ENCODE data around the gene CWH43. TPM values are rescaled to one million over a fixed set of nuclear protein-coding genes. Genes with fewer than 3 reads are reported as not detected.
"Not testable (repeated sequence)": the region's sequence is repeated elsewhere in the genome, so short reads cannot be mapped to it uniquely, and the experiment has no call there.

The CWH43 gene
- polyA plus RNA-seq, 3 donors from 2014 or later: not detected

GRCh38 chr4:48960988-48961635 lies 25.0 kb upstream of the CWH43 start:
- Mint-ChIP-seq H3K36me3 (no peaks in the 10 kb centered on the region), H3K27ac (no peak overlapping the region), H3K4me1 (no peaks in the 10 kb centered on the region), H3K9me3 (peaks cover 0 to under 1% (median 0%) of the 10 kb centered on the region in 6 donors), H3K4me3 (no peak overlapping the region), H3K27me3 (ENCODE audit: low read depth in 3 of 3) (peaks cover 0 to 4% (median 1%) of the 10 kb centered on the region in 3 donors)
- no peak for DNase-seq

GRCh38 chr4:48962636-48963035 lies 23.4 kb upstream of the CWH43 start:
- no peak overlapping the region for H3K4me3 Mint-ChIP-seq
- no peaks in the 10 kb centered on the region for H3K36me3 Mint-ChIP-seq
- peaks cover 0 to 4% (median 1%) of the 10 kb centered on the region in 3 donors for H3K27me3 Mint-ChIP-seq (ENCODE audit: low read depth in 3 of 3)
- no peaks in the 10 kb centered on the region for H3K4me1 Mint-ChIP-seq
- no peak overlapping the region for H3K27ac Mint-ChIP-seq
- H3K9me3 Mint-ChIP-seq: no peaks in the 10 kb centered on the region
- no peak for DNase-seq

- no peak overlapping the region for H3K4me3 Mint-ChIP-seq
These were observed 22.9 kb upstream of the CWH43 start for GRCh38 chr4:48963042-48963679.

GRCh38 chr4:48967101-48967500 lies 19.0 kb upstream of the CWH43 start:
- H3K4me1 Mint-ChIP-seq: no peaks in the 10 kb centered on the region
- H3K27me3 Mint-ChIP-seq (ENCODE audit: low read depth in 3 of 3): peaks cover 2 to 8% (median 2%) of the 10 kb centered on the region in 3 donors
- no peak overlapping the region for H3K27ac Mint-ChIP-seq
- H3K36me3 Mint-ChIP-seq: no peaks in the 10 kb centered on the region
- H3K9me3 Mint-ChIP-seq: no peaks in the 10 kb centered on the region
- DNase-seq: no peak
- no peak overlapping the region for H3K4me3 Mint-ChIP-seq

More at GRCh38 chr4:48963042-48963679, 22.9 kb upstream of the CWH43 start:
- DNase-seq: peak; percentile 54 to 68 (median 64)
- Mint-ChIP-seq H3K27me3 (ENCODE audit: low read depth in 3 of 3) (peaks cover 0 to 4% (median 1%) of the 10 kb centered on the region in 3 donors), H3K9me3 (no peaks in the 10 kb centered on the region), H3K36me3 (no peaks in the 10 kb centered on the region), H3K27ac (no peak overlapping the region), H3K4me1 (no peaks in the 10 kb centered on the region)

- no peak for DNase-seq
- Mint-ChIP-seq H3K27ac (no peak overlapping the region), H3K36me3 (no peaks in the 10 kb centered on the region), H3K4me3 (no peak overlapping the region), H3K4me1 (no peaks in the 10 kb centered on the region), H3K9me3 (no peaks in the 10 kb centered on the region), H3K27me3 (ENCODE audit: low read depth in 3 of 3) (peaks cover 2 to 8% (median 2%) of the 10 kb centered on the region in 3 donors)
These were observed 18.4 kb upstream of the CWH43 start for GRCh38 chr4:48967631-48968030.

GRCh38 chr4:48968814-48969213 lies 17.3 kb upstream of the CWH43 start:
- H3K27me3 Mint-ChIP-seq (ENCODE audit: low read depth in 3 of 3): peaks cover 2 to 8% (median 4%) of the 10 kb centered on the region in 3 donors
- H3K27ac Mint-ChIP-seq: no peak overlapping the region
- no peaks in the 10 kb centered on the region for H3K36me3 Mint-ChIP-seq

GRCh38 chr4:48970471-48970921 lies 15.6 kb upstream of the CWH43 start:
- Mint-ChIP-seq H3K4me1 (no peaks in the 10 kb centered on the region), H3K27me3 (ENCODE audit: low read depth in 3 of 3) (peaks cover 5 to 8% (median 8%) of the 10 kb centered on the region in 3 donors), H3K27ac (no peak overlapping the region), H3K36me3 (no peaks in the 10 kb centered on the region), H3K9me3 (no peaks in the 10 kb centered on the region), H3K4me3 (no peak overlapping the region)
- DNase-seq: no peak

More at GRCh38 chr4:48968814-48969213, 17.3 kb upstream of the CWH43 start:
- Mint-ChIP-seq H3K4me3 (no peak overlapping the region), H3K4me1 (no peaks in the 10 kb centered on the region), H3K9me3 (no peaks in the 10 kb centered on the region)
- no peak for DNase-seq

GRCh38 chr4:48974979-48975640 lies 11.0 kb upstream of the CWH43 start:
- Mint-ChIP-seq H3K4me3 (no peak overlapping the region), H3K4me1 (no peaks in the 10 kb centered on the region), H3K36me3 (no peaks in the 10 kb centered on the region), H3K9me3 (no peaks in the 10 kb centered on the region), H3K27me3 (ENCODE audit: low read depth in 3 of 3) (peaks cover 8 to 13% (median 8%) of the 10 kb centered on the region in 3 donors), H3K27ac (no peak overlapping the region)
- no peak for DNase-seq

- peaks cover 6 to 10% (median 8%) of the 10 kb centered on the region in 3 donors for H3K27me3 Mint-ChIP-seq (ENCODE audit: low read depth in 3 of 3)
- DNase-seq: no peak
- H3K9me3 Mint-ChIP-seq: no peaks in the 10 kb centered on the region
- H3K27ac Mint-ChIP-seq: no peak overlapping the region
- no peaks in the 10 kb centered on the region for H3K4me1 Mint-ChIP-seq
- no peaks in the 10 kb centered on the region for H3K36me3 Mint-ChIP-seq
- H3K4me3 Mint-ChIP-seq: no peak overlapping the region
These were observed 10.0 kb upstream of the CWH43 start for GRCh38 chr4:48976041-48976440.

GRCh38 chr4:48979914-48980579 lies 6.0 kb upstream of the CWH43 start:
- Mint-ChIP-seq H3K9me3 (no peaks in the 10 kb centered on the region), H3K36me3 (no peaks in the 10 kb centered on the region), H3K27ac (no peak overlapping the region), H3K4me3 (no peak overlapping the region), H3K27me3 (ENCODE audit: low read depth in 3 of 3) (peaks cover 5 to 12% (median 11%) of the 10 kb centered on the region in 3 donors), H3K4me1 (no peaks in the 10 kb centered on the region)
- no peak for DNase-seq

GRCh38 chr4:48984005-48984404 lies 2.1 kb upstream of the CWH43 start:
- not testable (repeated sequence) for DNase-seq, H3K4me3 Mint-ChIP-seq, H3K27ac Mint-ChIP-seq, H3K9me3 Mint-ChIP-seq, H3K36me3 Mint-ChIP-seq, H3K4me1 Mint-ChIP-seq
- H3K27me3 Mint-ChIP-seq (ENCODE audit: low read depth in 3 of 3): peaks cover 6 to 17% (median 12%) of the 10 kb centered on the region in 3 donors

- Mint-ChIP-seq H3K36me3 (no peaks in the 10 kb centered on the region), H3K4me3 (no peak overlapping the region), H3K9me3 (no peaks in the 10 kb centered on the region), H3K4me1 (no peaks in the 10 kb centered on the region), H3K27ac (no peak overlapping the region), H3K27me3 (ENCODE audit: low read depth in 3 of 3) (peaks cover 6 to 17% (median 12%) of the 10 kb centered on the region in 3 donors)
- no peak for DNase-seq
These were observed 486 bp upstream of the CWH43 start for GRCh38 chr4:48985602-48985975.

- no peak for DNase-seq
- no peak overlapping the region for H3K27ac Mint-ChIP-seq
- H3K36me3 Mint-ChIP-seq: no peaks in the 10 kb centered on the region
- no peaks in the 10 kb centered on the region for H3K4me1 Mint-ChIP-seq
- H3K4me3 Mint-ChIP-seq: no peak overlapping the region
- no peaks in the 10 kb centered on the region for H3K9me3 Mint-ChIP-seq
- peaks cover 6 to 17% (median 14%) of the 10 kb centered on the region in 3 donors for H3K27me3 Mint-ChIP-seq (ENCODE audit: low read depth in 3 of 3)
These were observed 634 bp downstream of the CWH43 start for GRCh38 chr4:48986654-48987164.

Data from immature natural killer cell (primary cell).